Glomerular visceral epithelial cell (primary cell): Measurements from ENCODE around the gene PCP4L1.

ENCODE experiments used
- DNase-seq: peaks from one replicate; pipeline ENCODE4 v3.0.0-alpha.2; 2016; ENCODE audit errors: extremely low spot score

Gene PCP4L1

DNA sequence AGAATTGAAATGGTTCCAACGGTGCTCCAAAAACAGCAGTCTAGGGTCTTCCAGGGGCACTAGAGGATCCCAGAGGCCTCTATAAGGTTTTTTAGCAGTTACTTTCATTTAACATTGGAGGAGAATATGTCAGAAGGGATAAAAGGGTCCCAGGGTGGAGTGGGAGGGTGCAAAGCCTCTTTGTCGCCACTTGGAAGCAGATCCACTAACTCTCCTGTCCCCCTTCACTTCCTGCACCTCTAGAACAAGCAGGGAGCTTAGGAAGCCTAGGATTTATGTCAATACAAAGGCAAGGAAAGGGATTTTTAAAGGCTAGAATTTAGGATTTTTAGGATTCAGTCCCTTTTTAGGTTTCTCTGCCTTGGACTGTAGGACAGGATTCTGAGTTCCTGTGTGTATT is 8.3 kb downstream of the PCP4L1 start:
- DNase-seq: no peak

DNA sequence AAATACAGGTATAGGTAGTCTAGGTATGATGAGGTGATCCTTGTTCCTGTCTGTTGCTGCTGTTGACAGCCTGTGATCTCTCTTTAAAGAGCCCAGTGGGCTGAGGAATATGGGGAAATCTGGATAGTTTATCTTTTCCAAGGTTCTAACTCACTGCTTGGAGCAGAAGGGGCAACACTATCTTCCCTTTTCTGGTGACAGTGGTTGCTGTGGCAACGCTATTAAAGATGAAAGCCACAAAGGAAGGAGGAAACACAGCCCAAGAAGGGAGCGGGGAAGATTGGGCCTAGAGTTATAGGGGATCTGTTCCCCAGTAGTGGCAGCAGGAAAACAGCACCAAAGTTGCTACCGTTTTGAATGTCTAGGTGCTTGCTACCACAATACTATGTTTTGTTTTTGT is 8.8 kb downstream of the PCP4L1 start:
- no peak for DNase-seq

DNA sequence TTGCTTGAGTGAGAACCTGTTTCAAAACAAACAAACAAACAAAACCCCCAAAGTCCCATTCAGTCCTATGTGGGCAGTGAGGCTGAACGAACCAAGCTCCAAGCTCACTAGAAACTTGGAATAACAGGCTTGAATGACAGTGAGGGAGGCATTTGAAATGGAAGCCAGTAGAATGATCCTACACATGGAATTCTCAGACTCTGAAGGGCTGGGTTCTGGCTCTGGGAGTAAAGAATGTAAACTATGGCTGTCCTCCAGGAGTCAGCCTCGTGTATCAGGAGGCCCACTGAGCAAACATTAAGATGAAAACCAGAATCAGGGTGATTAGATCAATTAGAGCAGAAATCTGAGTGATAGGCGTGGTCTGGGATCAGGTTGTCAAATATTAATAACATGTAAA is 14.9 kb downstream of the PCP4L1 start:
- no peak for DNase-seq

DNA sequence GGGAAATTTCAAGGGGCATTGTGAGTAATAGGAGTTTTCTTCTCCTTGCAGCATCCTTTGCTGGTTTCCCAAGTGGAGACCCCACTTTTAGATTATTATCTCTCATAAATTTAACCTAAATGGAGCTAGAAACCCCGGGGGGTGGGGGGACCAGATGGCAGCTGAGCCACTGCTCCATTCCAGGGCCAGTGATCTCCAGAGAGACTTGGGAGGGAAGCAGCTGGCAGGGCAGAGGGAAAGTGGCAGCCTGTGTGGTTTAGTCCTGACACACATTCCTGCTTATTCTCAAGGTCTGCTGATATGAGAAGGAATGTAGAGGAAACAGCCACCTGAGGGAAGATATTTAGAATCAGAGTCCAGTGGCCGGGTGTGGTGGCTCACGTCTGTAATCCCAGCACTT is 16.3 kb downstream of the PCP4L1 start:
- DNase-seq: no peak

DNA sequence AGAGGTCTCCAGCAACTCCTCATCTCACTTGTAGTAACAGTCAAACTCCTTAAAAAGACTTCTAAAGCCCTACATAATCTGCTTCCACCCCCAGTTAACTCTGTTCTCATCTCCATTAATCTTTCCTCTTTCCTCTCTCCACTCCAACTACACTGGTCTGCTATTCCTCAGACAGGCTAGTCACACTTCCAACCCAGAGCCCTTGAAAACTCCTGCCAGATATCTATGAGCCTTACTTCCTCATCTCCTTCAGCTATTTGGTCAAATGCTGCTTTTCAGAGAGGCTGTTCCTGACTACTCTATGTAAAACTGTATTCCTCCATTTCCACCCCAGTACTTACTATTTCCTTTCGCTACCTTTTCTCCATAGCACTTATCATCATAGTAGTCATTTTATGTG is 24.4 kb downstream of the PCP4L1 start:
- no peak for DNase-seq

DNA sequence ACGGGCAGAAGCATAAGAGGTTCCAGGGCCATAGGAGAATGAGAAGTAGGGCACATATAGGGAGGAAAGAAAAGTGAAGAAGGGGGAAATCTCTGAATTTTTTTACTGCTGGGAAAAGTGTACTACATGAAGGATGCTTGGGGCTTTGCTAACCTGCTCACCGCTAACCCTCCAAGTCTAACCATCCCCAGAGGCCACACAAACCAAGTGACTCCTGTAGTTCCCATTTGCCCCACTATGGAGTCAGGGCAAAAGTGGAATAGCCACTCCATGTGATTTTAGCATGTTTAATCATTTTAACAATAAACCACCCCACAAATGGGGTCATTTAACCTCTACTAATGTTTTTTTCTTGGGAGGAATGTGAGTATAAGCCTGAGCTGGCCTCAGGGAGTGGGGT is 26.6 kb downstream of the PCP4L1 start:
- DNase-seq: no peak

DNA sequence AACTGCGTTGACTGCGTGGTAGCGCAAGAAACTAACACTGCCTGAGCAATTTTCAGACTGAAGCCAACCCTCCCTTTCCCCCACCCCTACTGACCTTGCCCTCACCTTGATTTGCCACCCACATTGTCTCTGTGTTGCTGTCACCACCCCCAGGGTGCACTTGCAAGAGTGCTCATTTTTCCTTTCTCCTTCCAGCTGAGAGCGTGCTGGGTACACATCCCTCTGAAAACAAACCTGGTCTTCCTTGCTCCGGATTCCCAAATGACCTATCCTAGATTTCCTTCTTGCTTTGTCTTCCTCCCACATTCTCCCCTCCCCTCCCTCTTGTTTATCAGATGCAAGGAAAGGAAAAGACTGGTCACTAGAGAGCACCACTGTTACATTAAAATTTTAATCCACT is 27.0 kb downstream of the PCP4L1 start:
- no peak for DNase-seq

DNA sequence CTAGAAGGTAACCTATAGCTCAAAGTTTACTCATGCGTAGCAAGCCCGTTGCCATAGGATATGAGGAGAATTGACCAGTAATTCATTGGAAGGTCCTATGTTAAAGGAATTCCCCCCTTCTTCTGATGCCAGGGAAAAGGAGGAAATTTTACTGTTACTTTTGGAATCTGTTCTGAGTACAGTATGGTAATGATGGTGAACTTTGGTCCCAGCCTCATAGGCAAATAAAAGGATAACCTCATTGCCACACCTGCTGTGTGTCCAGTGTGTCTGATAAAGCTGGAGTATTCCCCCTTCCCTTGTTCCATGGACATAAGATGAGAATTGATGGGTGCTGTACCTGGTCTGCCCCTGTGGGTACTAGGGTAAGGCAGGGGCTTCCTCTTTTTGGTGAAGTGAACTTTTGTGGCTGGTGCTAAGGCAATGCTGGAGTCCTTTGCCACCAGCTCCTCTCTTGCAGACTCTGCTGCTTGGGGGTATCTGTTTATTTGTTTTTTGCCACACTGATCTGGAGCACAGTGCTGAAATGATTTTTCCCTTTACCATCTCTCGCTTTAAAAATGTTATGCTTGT is 29.0 kb downstream of the PCP4L1 start:
- no peak for DNase-seq

DNA sequence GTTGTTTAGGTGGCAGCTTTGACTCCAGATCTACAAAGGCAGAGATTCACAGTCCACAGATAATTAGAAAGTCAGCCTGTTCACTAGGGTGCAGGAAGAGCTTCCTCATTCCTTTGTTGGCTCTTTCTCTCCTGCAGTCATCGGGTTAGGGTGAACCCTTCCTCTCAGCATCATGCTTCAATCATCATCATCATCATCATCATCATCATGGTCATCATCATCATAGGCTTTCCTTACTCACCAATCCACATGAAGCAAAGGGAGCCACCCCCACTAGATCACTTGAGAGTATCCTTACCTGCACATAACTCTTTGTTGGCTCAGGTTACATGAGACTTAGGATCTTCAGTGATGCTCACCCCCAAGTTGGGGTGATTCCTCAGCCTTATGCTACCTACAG is 32.2 kb downstream of the PCP4L1 start:
- no peak for DNase-seq

DNA sequence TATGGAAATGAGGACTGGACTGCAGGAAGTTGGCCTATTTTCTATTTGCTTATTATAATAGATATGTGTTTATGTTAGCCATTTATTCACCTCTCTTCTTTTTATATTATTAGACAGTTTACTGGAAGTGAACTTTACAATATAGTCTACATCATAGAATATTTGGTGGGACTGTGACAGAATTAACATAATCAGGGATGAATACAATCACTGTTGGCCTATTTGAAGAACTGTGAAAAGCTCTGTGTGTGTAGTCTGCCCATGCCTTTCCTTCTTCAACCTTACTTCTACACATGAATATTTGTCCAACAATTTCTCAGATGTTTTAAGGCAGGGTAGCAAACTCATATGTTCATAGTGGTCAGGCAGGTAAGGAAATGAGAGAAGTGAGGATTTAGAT is 38.9 kb downstream of the PCP4L1 start:
- no peak for DNase-seq

DNA sequence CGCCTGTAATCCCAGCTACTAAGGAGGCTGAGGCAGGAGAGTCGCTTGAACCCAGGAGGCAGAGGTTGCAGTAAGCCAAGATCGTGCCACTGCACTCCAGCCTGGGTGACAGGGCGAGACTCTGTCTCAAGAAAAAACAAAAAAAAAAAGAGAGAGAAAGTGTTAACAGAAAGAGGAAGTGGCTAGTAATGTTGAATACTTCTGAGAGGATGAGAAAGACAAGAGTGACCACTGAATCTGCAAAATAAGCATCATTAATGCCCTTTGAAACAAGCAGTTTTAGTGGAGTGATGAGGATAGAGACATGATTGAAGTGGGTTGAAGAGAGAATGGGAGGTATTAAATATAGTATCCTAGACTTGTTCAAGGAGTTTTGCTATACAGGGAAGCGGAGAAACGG is 39.6 kb downstream of the PCP4L1 start:
- DNase-seq: no peak

DNA sequence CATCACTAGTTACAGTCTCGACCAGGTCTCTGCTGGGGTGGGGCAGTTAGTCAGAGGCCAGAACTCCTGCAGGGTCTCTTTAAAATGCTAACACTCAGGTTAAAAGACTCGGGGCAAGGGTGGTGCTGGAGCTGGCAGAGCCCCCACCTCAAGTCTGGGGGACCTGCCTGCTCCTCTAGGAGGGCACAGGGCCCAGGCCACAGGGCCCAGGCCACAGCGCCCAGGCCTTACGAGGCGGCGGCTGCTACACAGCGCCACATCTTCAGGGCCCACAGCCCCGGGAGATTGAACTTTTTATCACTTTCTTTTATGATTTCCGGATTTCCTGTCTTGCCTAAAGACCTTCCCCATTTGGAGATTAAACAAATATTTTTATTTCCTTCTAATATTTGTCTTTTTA is 40.8 kb downstream of the PCP4L1 start:
- DNase-seq: no peak

DNA sequence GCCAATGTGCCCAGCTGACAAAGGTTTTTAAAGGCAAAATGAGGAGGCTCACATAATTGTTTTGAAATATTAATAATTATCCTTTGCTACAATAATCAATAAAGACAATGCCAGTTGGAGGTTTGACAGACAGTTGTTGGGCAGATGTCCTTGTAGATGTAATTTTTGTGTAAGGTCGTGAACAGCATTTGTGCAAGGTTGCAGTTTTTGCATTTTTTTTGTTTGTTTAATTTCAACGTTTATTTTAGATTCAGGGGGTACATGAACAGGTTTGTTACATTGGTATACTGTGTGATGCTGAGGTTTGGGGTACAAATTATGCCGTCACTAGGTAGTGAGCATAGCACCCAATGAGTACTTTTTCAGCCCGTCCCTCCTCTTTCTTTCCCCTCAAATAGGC is 41.9 kb downstream of the PCP4L1 start:
- DNase-seq: no peak

DNA sequence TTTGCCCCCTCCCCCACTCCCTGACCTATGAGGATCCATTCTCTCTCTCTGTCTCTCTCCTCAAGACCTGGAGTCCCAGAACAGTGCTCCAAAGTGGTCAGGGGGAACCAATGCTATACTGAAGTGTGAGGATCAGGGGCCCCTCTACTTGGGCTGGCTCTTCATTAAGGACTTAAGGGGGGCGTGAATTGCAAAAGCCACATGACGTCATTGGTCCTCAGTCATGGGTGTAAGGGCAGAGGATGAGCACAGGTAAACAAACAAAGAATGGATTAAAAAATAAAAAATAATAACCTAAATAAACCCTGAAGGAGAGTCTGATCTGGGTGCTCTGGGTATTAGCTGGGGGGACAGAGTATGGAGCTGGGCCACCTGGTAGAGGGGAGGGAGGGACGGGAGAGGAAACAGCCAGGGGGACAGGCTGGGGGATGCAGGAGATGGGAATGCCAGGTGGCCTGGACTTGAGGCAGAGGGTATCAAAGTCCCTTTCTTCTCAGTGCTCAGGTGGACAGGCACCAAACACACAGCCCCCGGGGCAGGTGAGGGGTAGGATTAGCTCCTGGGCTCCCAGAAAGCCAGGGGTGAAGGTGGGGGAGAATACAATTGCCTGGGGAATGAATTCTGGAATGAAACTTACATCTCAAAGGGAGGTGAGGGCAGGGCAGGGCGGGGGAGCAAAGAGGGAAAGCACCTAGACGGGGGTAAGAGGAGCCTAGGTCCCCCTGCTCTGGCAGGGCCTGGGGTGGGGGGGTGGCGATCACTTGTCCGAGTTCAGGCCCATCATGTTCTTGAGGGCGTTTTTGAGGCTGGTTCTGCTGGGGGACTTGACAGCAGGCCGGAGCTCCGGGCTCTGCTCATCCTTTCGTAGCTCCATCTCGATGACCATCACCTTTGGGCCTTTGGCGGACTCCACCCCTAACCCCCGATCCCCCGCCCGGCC is 46.7 kb downstream of the PCP4L1 start:
- DNase-seq: no peak

DNA sequence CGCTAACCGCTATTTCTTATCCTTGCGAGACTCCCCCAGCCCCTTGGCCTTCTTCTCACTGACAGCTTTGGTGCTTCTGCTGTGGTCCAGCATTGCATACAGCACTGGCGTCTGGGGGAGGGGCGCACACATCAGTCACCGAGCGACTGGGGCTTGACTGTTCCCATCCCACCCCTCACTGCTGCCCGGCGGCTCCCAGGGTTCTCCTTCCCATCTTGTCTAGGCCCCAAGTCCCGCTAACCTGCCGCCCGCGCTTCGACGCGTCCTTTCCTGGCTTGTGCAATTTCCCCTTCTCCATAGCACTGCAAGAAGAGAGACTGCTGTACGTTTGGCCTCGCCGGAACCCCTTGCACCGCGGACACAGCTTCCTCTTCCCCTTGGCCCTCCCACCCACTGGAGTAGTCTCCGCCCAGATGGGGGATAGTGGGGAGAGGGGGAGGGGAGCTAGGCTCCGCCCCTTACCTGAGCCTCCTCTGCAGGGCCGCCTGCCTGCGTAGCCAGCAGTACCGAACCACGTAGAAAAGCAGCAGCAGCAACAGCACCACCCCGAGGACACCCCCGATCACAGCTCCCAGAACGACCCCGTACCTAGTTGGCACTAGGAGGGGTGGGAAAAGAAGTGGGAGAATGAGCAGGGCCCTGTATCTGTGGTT is 47.4 kb downstream of the PCP4L1 start:
- peak; percentile 9 for DNase-seq

DNA sequence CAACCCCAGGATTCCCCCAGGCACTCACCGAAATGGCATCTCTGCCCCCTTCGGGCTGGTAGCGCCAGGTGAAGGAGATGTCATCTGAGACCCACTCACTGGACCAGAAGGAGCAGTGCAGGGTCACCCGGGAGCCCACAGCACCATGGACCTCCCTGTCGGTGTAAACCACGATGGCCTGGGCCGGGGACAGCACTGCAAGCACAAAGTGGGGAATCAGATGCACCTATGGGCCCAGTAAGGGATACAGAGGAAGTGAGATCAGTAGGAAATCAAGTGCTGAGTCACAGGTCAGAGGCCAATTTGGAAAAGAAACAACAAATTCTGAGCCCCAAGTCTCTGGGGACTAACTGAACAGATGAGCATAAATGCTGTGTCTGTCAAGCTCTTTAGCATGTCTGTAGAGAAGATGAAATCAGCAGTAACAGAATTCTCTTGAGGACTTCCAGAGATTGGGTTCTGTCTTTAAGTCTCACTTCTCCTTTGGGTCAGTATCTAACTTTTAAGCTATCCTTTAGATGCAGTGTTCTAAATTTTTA is 48.8 kb downstream of the PCP4L1 start:
- DNase-seq: no peak

DNA sequence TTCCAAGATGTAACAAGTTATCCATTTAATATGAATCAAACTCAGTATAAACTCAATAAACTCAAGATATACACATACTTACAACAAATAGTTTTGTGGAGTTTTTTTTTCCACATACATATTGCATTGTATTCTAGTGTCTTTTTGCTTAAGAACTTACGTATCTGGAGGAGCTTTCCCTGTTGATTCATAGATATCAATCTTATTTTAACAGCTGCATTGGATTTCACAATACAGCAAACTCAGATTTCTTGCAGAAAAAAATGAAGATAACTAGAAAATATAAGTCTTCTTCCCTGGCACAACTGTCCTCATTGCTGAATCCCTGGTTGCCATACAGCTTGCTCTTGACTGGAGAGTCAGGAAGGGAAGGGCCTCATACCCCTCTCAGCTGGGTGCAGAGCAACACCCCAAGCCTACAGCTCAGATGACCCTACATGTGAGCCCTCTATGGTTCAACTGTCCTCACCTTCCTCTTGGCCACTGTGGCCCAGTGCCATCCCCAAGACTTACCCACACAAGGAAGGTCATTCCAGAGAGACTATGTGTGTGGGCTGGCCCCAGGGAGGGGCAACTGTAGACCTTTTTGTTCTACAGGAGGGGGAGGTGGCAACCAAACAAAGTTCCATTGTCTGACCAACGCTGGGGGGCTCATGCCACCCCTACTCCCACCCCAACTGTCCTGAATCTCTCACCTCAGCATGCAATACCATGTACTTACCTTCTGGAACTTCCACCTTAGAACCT is 49.5 kb downstream of the PCP4L1 start:
- no peak for DNase-seq

DNA sequence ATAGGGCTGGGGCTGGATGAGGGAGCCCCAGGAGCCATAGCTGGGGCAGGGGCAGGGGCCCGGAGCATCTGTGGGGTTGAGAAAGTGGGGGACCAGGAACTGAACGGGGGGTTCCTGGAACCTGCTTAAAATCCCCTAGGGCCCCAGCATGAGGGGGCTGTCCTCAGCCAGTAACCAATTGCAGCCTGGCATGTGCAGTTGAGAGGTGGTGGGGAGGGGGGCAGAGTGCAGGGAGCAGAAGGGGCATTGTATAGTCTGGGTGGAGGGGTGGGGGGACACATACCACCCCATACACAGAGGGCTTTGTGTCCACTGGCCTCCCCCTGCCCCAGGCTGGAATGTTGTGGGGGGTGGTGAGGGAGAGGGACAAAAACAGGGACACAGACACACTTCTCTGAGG is 51.3 kb downstream of the PCP4L1 start, which contains the start of gene MPZ:
TSS of gene MPZ (minus strand) at position 101 of the 400 bp plus-strand sequence. CDS start at position 38, 63 bp downstream.
- no peak for DNase-seq

DNA sequence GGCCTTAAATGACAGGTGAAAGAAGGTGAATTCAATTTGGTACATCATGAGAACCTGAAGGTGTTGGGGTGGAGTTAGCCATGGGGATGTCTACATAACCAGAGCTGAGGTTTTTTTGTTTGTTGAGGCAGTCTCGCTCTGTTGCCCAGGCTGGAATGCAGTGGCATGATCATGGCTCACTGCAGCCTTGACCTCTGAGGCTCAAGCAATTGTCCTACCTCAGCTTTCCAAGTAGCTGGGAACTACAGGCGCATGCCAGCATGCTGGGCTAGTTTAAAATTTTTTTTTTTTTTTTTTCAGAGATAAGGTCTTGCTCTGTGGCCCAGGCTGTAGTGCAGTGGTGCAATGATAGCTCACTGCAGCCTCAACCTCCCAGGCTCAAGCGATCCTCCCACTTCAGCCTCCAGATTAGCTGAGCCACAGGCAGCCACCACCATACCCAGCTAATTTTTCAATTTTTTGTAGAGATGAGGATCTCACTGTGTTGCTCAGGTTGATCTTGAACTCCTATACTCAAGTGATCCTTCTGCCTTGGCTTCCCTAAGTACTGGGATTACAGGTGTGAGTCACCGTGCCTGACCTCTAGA is 53.1 kb downstream of the PCP4L1 start:
- DNase-seq: peak; percentile 63

DNA sequence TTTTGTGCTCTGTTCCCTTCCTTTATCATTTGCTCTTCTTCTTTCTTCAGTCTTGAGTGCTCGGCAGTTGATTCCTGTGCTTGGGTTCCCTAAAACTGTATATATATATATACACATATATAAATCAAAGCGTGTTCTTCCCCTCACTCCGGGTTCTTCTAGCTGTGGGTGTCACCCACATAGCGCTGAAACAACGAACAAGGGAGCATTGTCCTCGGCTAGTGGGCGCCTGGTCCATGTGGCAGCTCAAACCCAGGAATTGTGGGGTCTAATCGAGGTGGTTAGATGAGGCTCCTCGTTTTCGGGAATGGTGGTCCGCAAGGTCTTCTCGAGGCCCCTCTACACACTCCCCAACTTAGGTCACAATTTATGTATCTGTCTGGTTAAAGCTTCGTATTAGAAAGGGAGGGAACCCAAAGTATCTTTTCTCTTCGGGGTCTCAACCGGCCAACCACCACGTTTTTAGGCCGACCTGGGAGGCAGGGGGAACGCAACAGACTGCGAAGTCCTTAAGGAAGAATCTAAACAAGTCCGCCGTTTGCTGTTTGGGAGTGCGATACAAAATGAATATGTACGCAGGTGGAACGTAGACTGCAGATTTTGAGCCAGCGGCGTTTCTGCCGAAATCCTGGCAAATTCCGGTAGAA is 55.1 kb downstream of the PCP4L1 start:
- no peak for DNase-seq
